Keratinocyte (primary cell): ENCODE results near the gene SEZ6L2. TPM values are rescaled to one million over a fixed set of nuclear protein-coding genes. Genes with fewer than 3 reads are reported as not detected.
"Not testable (repeated sequence)": the region's sequence is repeated elsewhere in the genome, so short reads cannot be mapped to it uniquely, and the experiment has no call there.

Experiments used
- DNase-seq: peaks from one replicate; pipeline ENCODE4 v3.0.0-alpha.2; 2011; ENCODE audit warnings: low read depth, missing footprints, low spot score
- FAIRE-seq: peaks from 2 replicates; lab custom pipeline; 2011; peaks lifted over from hg19 to GRCh38; lab: Jason Lieb, UNC
- H2AFZ ChIP-seq: 2 replicates; pipeline ENCODE4 v1.6.0; 2012; ENCODE audit warnings: low read length, control low read depth, inconsistent platforms; ENCODE audit not compliant: control insufficient read depth
- H3K27ac ChIP-seq: 2 replicates; pipeline ENCODE4 v1.5.1; 2011; ENCODE audit warnings: low read length; ENCODE audit not compliant: control insufficient read depth, insufficient read depth
- H3K27me3 ChIP-seq: 3 replicates; pipeline ENCODE4 v1.6.0; 2011; ENCODE audit warnings: low read length; ENCODE audit not compliant: control insufficient read depth, insufficient read depth; ENCODE audit errors: extremely low read depth
- H3K36me3 ChIP-seq, 2 experiments: 2 replicates in 1 of 2; 3 replicates in 1 of 2; pipeline ENCODE4 v1.5.1; 2011; ENCODE audit warnings: low read length in 2 of 2, mild to moderate bottlenecking in 1 of 2; ENCODE audit not compliant: control insufficient read depth in 2 of 2, insufficient read depth in 2 of 2; ENCODE audit errors: extremely low read depth in 1 of 2
- H3K4me1 ChIP-seq: 3 replicates; pipeline ENCODE4 v1.5.1; 2011; ENCODE audit warnings: low read length; ENCODE audit not compliant: control insufficient read depth, insufficient read depth; ENCODE audit errors: extremely low read depth
- H3K4me2 ChIP-seq: 3 replicates; pipeline ENCODE4 v1.6.0; 2011; ENCODE audit warnings: low read depth, low read length; ENCODE audit not compliant: control insufficient read depth, insufficient read depth; ENCODE audit errors: extremely low read depth
- H3K4me3 ChIP-seq, 3 experiments: fragments of 200-600 bp in 1 of 3; sonication (generic) in 1 of 3; 2 replicates in 2 of 3; 3 replicates in 1 of 3; pipeline ENCODE4 v1.5.1; 2011 to 2016; ENCODE audit warnings: low read length in 3 of 3, mild to moderate bottlenecking in 3 of 3, control low read depth in 2 of 3, inconsistent platforms in 1 of 3, low read depth in 1 of 3, mixed read lengths in 1 of 3, mixed run types in 1 of 3, moderate library complexity in 1 of 3; ENCODE audit not compliant: control insufficient read depth in 2 of 3, insufficient read depth in 2 of 3; ENCODE audit errors: extremely low read depth in 1 of 3
- H3K79me2 ChIP-seq: 2 replicates; pipeline ENCODE4 v1.6.0; 2012; ENCODE audit warnings: low read length; ENCODE audit not compliant: control insufficient read depth, insufficient read depth
- H3K9ac ChIP-seq: 3 replicates; pipeline ENCODE4 v1.6.0; 2011; ENCODE audit warnings: low read length; ENCODE audit not compliant: control insufficient read depth, insufficient read depth; ENCODE audit errors: extremely low read depth
- H3K9me1 ChIP-seq: 3 replicates; pipeline ENCODE4 v1.6.0; 2011; ENCODE audit warnings: low read length; ENCODE audit not compliant: control insufficient read depth, insufficient read depth; ENCODE audit errors: extremely low read depth
- H3K9me3 ChIP-seq: 2 replicates; pipeline ENCODE4 v1.5.1; 2012; ENCODE audit warnings: low read depth, low read length; ENCODE audit not compliant: control insufficient read depth
- H4K20me1 ChIP-seq: 3 replicates; pipeline ENCODE4 v1.6.0; 2011; ENCODE audit warnings: low read length; ENCODE audit not compliant: control insufficient read depth, insufficient read depth; ENCODE audit errors: extremely low read depth
- CTCF ChIP-seq, 3 experiments: IDR thresholded peaks in 1 of 3; conservative IDR thresholded peaks in 1 of 3; optimal IDR thresholded peaks in 1 of 3; 2 replicates in 2 of 3; 3 replicates in 1 of 3; pipeline versions ENCODE3 to v1.5.1; 2011; ENCODE audit warnings: low read length in 3 of 3, mild to moderate bottlenecking in 3 of 3, moderate library complexity in 2 of 3, control low read depth in 1 of 3, inconsistent platforms in 1 of 3; ENCODE audit not compliant: insufficient read depth in 2 of 3; ENCODE audit errors: extremely low read depth in 1 of 3
- EZH2 ChIP-seq: IDR thresholded peaks from one replicate; pipeline ENCODE4 v1.6.1; 2012; ENCODE audit warnings: inconsistent platforms, mild to moderate bottlenecking, low read length, moderate library complexity
- dilution Hi-C: fragments of 300-500 bp; cut with MboI; formaldehyde crosslinking; loops from one replicate; pipeline ENCODE4 v1.7.0; 2020; ENCODE audit warnings: low sequenced_read_pairs; ENCODE audit not compliant: extremely low pct_ligation_motif_present
- polyA plus RNA-seq, 5 experiments: library from polyadenylated mRNA; depleted of rRNA in 3 of 5; stranded (reverse) in 3 of 5; stranded (forward) in 1 of 5; unstranded in 1 of 5; fragments of >200 nt; gene quantifications; 1 replicate in 1 of 5; 2 replicates in 3 of 5; 3 replicates in 1 of 5; pipeline versions ENCODE4 v1.2.1 to v1.2.3, GENCODE V29; 2011 to 2012; ENCODE audit warnings: missing spikeins in 2 of 5, low read depth in 1 of 5, low replicate concordance in 1 of 5

The SEZ6L2 gene
- polyA plus RNA-seq, 1 donor (not counting 4 experiments of a cell fraction or from before 2014, with no cell fraction given) = 0.68 TPM

DNA sequence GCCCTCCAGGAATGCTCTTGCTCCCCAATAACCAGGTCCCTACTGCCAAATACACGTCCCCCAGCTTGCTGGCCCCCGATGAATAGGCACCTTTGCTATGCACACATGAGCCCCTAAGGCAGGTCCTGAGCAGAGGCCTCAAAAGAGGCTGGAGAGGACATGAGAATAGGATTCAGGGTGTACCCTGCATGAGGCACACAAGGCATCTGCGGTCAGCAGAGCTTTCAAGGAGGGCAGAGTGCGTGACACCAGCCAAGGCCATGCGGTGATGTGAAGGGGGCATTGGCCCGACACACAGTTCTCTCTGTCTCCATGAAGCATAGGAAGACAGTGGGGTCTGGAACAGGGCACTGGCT, 6.9 kb downstream of the SEZ6L2 start:
- H2AFZ ChIP-seq = no peak overlapping the region
- DNase-seq (no peak), FAIRE-seq (no peak)
- no peak overlapping the region for H3K4me3 ChIP-seq
- no peak overlapping the region for H3K4me2 ChIP-seq
- H3K79me2 ChIP-seq = no peaks in the 10 kb centered on the region
- H3K9ac ChIP-seq = no peak overlapping the region
- no peaks in the 10 kb centered on the region for H3K9me3 ChIP-seq
- no peaks in the 10 kb centered on the region for H4K20me1 ChIP-seq
- no peak for TF ChIP-seq EZH2
- TF ChIP-seq CTCF (optimal IDR thresholded peaks at IDR 0.05 in 1 of 3, IDR thresholded peaks at IDR 0.05 in 1 of 3, conservative IDR thresholded peaks at IDR 0.05 in 1 of 3; ENCODE audit: extremely low read depth in 1 of 3, insufficient read depth in 2 of 3, low read length in 3 of 3) = no peak
- dilution Hi-C loops = no loop called here
- no peaks in the 10 kb centered on the region for H3K9me1 ChIP-seq
- peaks cover 3% of the 10 kb centered on the region for H3K27me3 ChIP-seq
- no peak overlapping the region for H3K27ac ChIP-seq
- no peaks in the 10 kb centered on the region for H3K36me3 ChIP-seq
- no peaks in the 10 kb centered on the region for H3K4me1 ChIP-seq

DNA sequence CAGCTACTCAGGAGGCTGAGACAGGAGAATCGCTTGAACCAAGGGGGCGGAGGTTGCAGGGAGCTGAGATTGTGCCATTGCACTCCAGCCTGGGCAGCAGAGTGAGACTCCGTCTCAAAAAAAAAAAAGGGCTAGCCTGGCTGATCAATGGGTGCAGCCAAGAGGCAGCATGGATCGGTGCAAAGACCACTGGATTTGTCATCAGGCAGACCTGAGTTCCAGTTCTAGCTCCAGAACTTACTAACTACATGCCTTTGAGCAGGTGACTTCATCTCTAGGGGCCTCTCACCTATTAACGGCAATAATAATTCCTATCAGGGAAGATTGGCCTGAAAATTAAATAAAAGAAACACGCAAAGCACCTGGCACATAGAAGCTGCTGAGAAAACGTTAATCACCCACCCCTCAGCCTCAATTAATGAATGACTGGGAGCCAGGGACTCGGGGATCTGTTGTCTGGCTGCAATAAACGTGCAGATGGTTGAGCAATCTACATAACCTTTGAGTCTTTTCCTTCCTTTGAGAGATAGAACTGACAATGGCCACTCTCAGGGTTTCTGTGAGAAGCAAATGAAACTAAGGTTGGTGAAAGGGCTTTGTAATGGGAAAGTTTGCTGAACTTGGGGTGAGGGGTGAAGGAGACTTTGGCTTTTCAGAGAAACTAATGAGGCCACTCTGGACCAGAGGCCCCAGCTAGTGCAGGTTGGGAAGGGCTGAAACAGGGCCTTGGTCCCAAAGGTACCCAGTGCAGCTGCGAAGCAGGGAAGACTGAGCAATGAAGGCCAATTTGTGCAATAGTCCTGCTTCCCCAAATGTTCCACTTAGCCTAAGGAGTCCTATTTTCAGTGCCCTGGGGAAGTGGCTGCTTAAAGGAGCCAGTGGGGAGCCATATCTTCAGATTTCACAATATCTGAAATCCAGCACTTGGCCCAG, 7.6 kb downstream of the SEZ6L2 start:
- H2AFZ ChIP-seq = no peak overlapping the region
- no peak overlapping the region for H3K9ac ChIP-seq
- H3K79me2 ChIP-seq = no peaks in the 10 kb centered on the region
- no peak overlapping the region for H3K27ac ChIP-seq
- FAIRE-seq (no peak), DNase-seq (no peak)
- no peak overlapping the region for H3K4me2 ChIP-seq
- no peaks in the 10 kb centered on the region for H4K20me1 ChIP-seq
- TF ChIP-seq CTCF (optimal IDR thresholded peaks at IDR 0.05 in 1 of 3, IDR thresholded peaks at IDR 0.05 in 1 of 3, conservative IDR thresholded peaks at IDR 0.05 in 1 of 3; ENCODE audit: extremely low read depth in 1 of 3, insufficient read depth in 2 of 3, low read length in 3 of 3) (no peak), EZH2 (no peak)
- peaks cover 3% of the 10 kb centered on the region for H3K27me3 ChIP-seq
- no peak overlapping the region for H3K4me3 ChIP-seq
- H3K9me3 ChIP-seq = no peaks in the 10 kb centered on the region
- dilution Hi-C loops = no loop called here
- no peaks in the 10 kb centered on the region for H3K9me1 ChIP-seq
- H3K4me1 ChIP-seq = no peaks in the 10 kb centered on the region
- H3K36me3 ChIP-seq = no peaks in the 10 kb centered on the region

DNA sequence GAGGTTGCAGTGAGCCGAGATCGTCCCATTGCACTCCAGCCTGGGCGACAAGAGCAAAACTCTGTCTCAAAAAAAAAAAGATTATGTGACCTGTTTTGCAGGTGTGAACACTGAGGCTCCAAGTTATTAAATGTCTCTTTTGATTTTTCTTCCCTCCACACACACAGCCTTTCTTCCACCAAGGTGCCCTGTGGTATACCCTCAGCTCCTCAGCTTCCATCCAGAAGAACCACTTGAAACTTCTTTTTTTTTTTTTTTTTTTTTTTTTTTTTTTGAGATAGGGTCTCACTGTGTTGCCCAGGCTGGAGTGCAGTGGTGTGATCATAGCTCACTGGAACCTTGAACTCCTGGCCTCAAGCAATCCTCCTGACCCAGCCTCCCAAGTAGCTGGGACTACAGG, 10.0 kb downstream of the SEZ6L2 start:
- H3K79me2 ChIP-seq, H3K9me3 ChIP-seq, H3K4me3 ChIP-seq, H2AFZ ChIP-seq, H3K4me1 ChIP-seq, H3K36me3 ChIP-seq, H3K27ac ChIP-seq, H3K27me3 ChIP-seq, FAIRE-seq, H3K4me2 ChIP-seq, H4K20me1 ChIP-seq, dilution Hi-C loops, H3K9ac ChIP-seq, H3K9me1 ChIP-seq, DNase-seq: not testable (repeated sequence)
